Measurements from ENCODE around the gene TMEM81.

- TF ChIP-seq CTCF (IDR thresholded peaks at IDR 0.05) (no peak), POLR2A (IDR thresholded peaks at IDR 0.05) (no peak)
These were observed 43.1 kb downstream of the TMEM81 start for GRCh38 chr1:205041001-205041715.

Data from heart left ventricle (tissue), 13 donors.